GM23248 (cell line): ENCODE data around the gene CD8B2. TPM values are rescaled to one million over a fixed set of nuclear protein-coding genes. Genes with fewer than 3 reads are reported as not detected.

Experiments
- DNase-seq: peaks from one replicate; pipeline ENCODE4 v3.0.0-alpha.2; 2015
- H2AFZ ChIP-seq: fragments of 200-600 bp; sonication (generic); 2 replicates; pipeline ENCODE4 v1.6.1; 2016; ENCODE audit warnings: antibody characterized with exemption
- H3F3A ChIP-seq: fragments of 200-600 bp; sonication (generic); 2 replicates; pipeline ENCODE4 v1.6.1; 2016; ENCODE audit warnings: mild to moderate bottlenecking, antibody characterized with exemption, mixed run types; ENCODE audit not compliant: insufficient read depth
- H3K27ac ChIP-seq: fragments of 200-600 bp; sonication (generic); 2 replicates; pipeline ENCODE4 v1.5.1; 2016; ENCODE audit warnings: mild to moderate bottlenecking
- H3K27me3 ChIP-seq: fragments of 200-600 bp; sonication (generic); replicated peaks from 2 replicates; pipeline ENCODE4 v1.6.1; 2016; ENCODE audit warnings: mild to moderate bottlenecking; ENCODE audit not compliant: insufficient read depth
- H3K36me3 ChIP-seq: fragments of 200-600 bp; sonication (generic); 2 replicates; pipeline ENCODE4 v1.6.1; 2016; ENCODE audit warnings: low read depth, mild to moderate bottlenecking
- H3K4me1 ChIP-seq: fragments of 200-600 bp; sonication (generic); 2 replicates; pipeline ENCODE4 v1.6.1; 2016; ENCODE audit warnings: mild to moderate bottlenecking; ENCODE audit not compliant: insufficient read depth
- H3K4me2 ChIP-seq: fragments of 200-600 bp; sonication (generic); one replicate; pipeline ENCODE4 v1.6.1; 2016; ENCODE audit warnings: mild to moderate bottlenecking; ENCODE audit not compliant: unreplicated experiment
- H3K4me3 ChIP-seq: fragments of 200-600 bp; sonication (generic); 2 replicates; pipeline ENCODE4 v1.5.1; 2016; ENCODE audit warnings: mild to moderate bottlenecking
- H3K79me2 ChIP-seq: fragments of 200-600 bp; sonication (generic); 2 replicates; pipeline ENCODE4 v1.6.1; 2016; ENCODE audit warnings: mild to moderate bottlenecking; ENCODE audit not compliant: insufficient read depth
- H3K9ac ChIP-seq: fragments of 200-600 bp; sonication (generic); 2 replicates; pipeline ENCODE4 v1.6.1; 2016; ENCODE audit warnings: mild to moderate bottlenecking
- H3K9me2 ChIP-seq: fragments of 200-600 bp; sonication (generic); 2 replicates; pipeline ENCODE4 v1.6.1; 2016; ENCODE audit warnings: mixed run types, mild to moderate bottlenecking, moderate library complexity; ENCODE audit not compliant: insufficient read depth
- H3K9me3 ChIP-seq: fragments of 200-600 bp; sonication (generic); one replicate; pipeline ENCODE4 v1.6.1; 2017; ENCODE audit warnings: low read depth
- H4K20me1 ChIP-seq: fragments of 200-600 bp; sonication (generic); 2 replicates; pipeline ENCODE4 v1.6.0; 2016; ENCODE audit not compliant: insufficient read depth
- EZH2 ChIP-seq: fragments of 200-600 bp; sonication (generic); IDR thresholded peaks from 2 replicates; pipeline ENCODE4 v1.6.1; 2018; ENCODE audit warnings: antibody characterized with exemption, mild to moderate bottlenecking; ENCODE audit not compliant: insufficient read depth, poor library complexity, severe bottlenecking
- EZH2phosphoT487 ChIP-seq: fragments of 200-600 bp; sonication (generic); IDR thresholded peaks from 2 replicates; pipeline ENCODE4 v1.6.1; 2018; ENCODE audit warnings: antibody characterized with exemption, moderate library complexity, mild to moderate bottlenecking, low read depth; ENCODE audit not compliant: insufficient read depth
- WGBS, 2 experiments: methylation state at CpG; one replicate each; pipeline ENCODE4 v1.1.6; 2015 to 2017; ENCODE audit warnings: low lambda C conversion rate in 2 of 2, low coverage in 1 of 2; ENCODE audit errors: missing lambda C conversion rate in 2 of 2; 5-methylcytosine and 5-hydroxymethylcytosine counted together
- in situ Hi-C: fragments of 300-500 bp; cut with MboI; formaldehyde crosslinking; loops from 2 replicates; pipeline ENCODE4 v1.15.0; 2020
- polyA plus RNA-seq: library from polyadenylated mRNA; unstranded; fragments of >200 nt; fragmentation: Nextera tagmentation; extraction: Ambion mirVana; gene quantifications from 2 replicates; pipeline ENCODE4 v1.2.1, GENCODE V29; 2016
- total RNA-seq: library from RNA; depleted of rRNA; stranded (reverse); fragments of >200 nt; shearing (Covaris generic); gene quantifications from 2 replicates; pipeline ENCODE4 v1.2.3, GENCODE V29; 2014

CD8B2 gene
- total and polyA plus RNA-seq, 2 experiments from 2014 or later, result not detected

DNA sequence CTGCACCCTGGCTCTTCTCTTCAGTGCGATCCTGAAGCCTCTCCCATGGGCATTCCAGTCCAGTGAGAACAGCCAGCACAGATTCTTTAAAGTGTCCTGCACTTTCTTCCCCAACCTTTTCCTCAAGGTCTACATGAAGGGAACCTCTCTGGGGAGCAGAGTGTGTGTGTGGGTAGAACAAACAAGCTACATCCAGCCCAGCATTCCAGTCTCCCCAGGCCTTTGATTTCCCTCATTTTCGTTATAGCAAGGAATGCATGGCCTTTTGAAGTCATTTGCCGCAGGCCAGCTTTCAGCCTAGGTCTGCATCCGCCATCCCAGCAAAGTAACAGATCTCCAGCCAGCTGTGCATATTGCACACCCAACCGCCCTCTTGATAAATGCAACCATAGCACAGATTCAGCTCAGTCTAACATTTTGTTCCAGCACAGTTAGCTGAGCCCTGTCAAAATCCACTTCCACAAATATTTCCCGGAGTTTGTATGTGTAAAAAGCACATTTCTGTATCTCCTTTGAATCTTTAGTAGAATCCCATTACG lies 44.6 kb downstream of the CD8B2 start:
- H3F3A ChIP-seq, result no peaks in the 10 kb centered on the region
- DNase-seq, result no peak
- in situ Hi-C loops, result loop anchor here (25.0 kb wide), 1 partner anchor 419 kb away; no protein-coding TSS in a partner anchor

DNA sequence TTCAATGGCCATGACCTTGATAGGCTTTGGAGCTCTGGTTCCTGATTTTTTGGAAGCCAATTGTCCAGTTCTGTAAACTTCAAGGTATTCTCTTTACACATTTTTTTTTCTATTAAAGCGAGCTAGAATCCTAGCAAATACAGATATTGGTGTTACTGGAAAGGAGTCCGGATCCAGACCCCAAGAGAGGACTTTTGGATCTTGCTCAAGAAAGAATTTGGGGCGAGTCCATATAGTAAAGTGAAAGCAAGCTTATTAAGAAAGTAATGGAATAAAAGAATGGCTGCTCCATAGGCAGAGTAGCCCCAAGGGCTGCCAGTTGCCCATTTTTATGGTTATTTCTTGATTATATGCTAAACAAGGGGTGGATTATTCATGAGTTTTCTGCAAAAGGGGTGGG lies 45.1 kb downstream of the CD8B2 start:
- no peaks in the 10 kb centered on the region for H3K36me3 ChIP-seq
- WGBS, 2 experiments, result 50 to 53% methylated on average over 3 of the region's 3 CpGs
- no peaks in the 10 kb centered on the region for H3K4me1 ChIP-seq
- in situ Hi-C loops, result loop anchor here (25.0 kb wide), 1 partner anchor 420 kb away; no protein-coding TSS in a partner anchor
- no peak overlapping the region for H3K27ac ChIP-seq
- peaks cover 6% of the 10 kb centered on the region for H3K27me3 ChIP-seq
- no peaks in the 10 kb centered on the region for H3K9me2 ChIP-seq
- no peaks in the 10 kb centered on the region for H3F3A ChIP-seq
- no peak overlapping the region for H3K4me3 ChIP-seq
- no peaks in the 10 kb centered on the region for H3K79me2 ChIP-seq
- TF ChIP-seq EZH2phosphoT487, result no peak
- no peak for TF ChIP-seq EZH2
- H3K4me2 ChIP-seq, result no peak overlapping the region
- H3K9ac ChIP-seq, result no peak overlapping the region
- no peaks in the 10 kb centered on the region for H4K20me1 ChIP-seq
- no peaks in the 10 kb centered on the region for H3K9me3 ChIP-seq
- no peak for DNase-seq
- H2AFZ ChIP-seq, result no peak overlapping the region

More for the DNA sequence above, 44.6 kb downstream of the CD8B2 start:
- Histone ChIP-seq H3K4me1 (no peaks in the 10 kb centered on the region), H3K9me3 (no peaks in the 10 kb centered on the region), H3K4me3 (no peak overlapping the region), H4K20me1 (no peaks in the 10 kb centered on the region), H3K36me3 (no peaks in the 10 kb centered on the region), H3K9ac (no peak overlapping the region), H3K27me3 (peaks cover 6% of the 10 kb centered on the region), H3K79me2 (no peaks in the 10 kb centered on the region), H3K9me2 (no peaks in the 10 kb centered on the region), H3K27ac (no peak overlapping the region), H3K4me2 (no peak overlapping the region), H2AFZ (no peak overlapping the region)
- 53 to 59% methylated on average over 7 of the region's 7 CpGs for WGBS, 2 experiments
- TF ChIP-seq EZH2 (no peak), EZH2phosphoT487 (no peak)

DNA sequence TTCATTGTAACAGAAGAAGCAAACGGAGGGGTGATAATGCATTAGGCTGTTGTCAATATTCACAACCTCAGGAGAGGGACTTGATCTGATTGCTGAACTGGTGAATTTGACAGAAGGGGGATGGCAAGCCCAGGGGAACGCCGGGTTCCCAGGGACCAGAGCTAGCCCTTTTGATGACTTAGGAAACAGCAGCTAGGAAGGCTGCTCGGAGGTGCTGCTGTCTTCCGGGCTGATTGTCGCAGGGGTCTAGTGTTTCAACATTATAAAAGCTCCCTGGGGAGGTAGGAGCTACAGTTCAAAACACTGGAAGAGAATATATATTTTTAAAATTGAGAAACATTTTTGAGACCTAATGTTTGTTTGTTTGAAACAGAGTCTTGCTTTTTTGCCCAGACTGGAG lies 47.3 kb downstream of the CD8B2 start:
- no peak overlapping the region for H3K27ac ChIP-seq
- no peak overlapping the region for H2AFZ ChIP-seq
- H4K20me1 ChIP-seq, result no peaks in the 10 kb centered on the region
- TF ChIP-seq EZH2, result no peak
- TF ChIP-seq EZH2phosphoT487, result no peak
- H3K79me2 ChIP-seq, result no peaks in the 10 kb centered on the region
- H3K4me1 ChIP-seq, result no peaks in the 10 kb centered on the region
- no peaks in the 10 kb centered on the region for H3K36me3 ChIP-seq
- no peak overlapping the region for H3K4me3 ChIP-seq
- H3K27me3 ChIP-seq, result peaks cover 11% of the 10 kb centered on the region
- H3K9me2 ChIP-seq, result no peaks in the 10 kb centered on the region
- H3K9me3 ChIP-seq, result no peaks in the 10 kb centered on the region
- in situ Hi-C loops, result loop anchor here (25.0 kb wide), 1 partner anchor 422 kb away; no protein-coding TSS in a partner anchor
- 52 to 53% methylated on average over 6 of the region's 6 CpGs for WGBS, 2 experiments
- no peak for DNase-seq
- H3K9ac ChIP-seq, result no peak overlapping the region
- H3K4me2 ChIP-seq, result no peak overlapping the region
- H3F3A ChIP-seq, result no peaks in the 10 kb centered on the region

DNA sequence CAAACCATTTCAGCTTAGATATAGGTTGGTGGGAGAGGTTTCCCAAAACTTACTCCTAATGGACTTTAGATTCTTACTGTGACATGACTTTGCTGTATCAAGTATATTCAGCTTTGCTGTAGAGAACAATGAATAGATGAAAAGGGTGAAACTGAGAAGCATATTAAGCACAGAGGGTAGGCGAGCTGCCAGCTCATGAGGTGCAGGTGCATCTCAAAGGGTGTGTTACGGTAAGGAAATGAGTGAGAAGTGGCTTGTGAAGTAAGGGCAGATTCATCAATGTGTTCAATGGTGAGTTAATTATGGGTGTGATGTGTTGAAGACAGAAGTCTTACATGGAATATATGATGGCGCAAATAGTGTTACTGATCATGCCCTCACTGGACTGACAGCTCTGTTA lies 49.3 kb downstream of the CD8B2 start:
- no peaks in the 10 kb centered on the region for H3K9me3 ChIP-seq
- no peaks in the 10 kb centered on the region for H4K20me1 ChIP-seq
- no peaks in the 10 kb centered on the region for H3K4me1 ChIP-seq
- DNase-seq, result no peak
- no peak overlapping the region for H2AFZ ChIP-seq
- H3K36me3 ChIP-seq, result no peaks in the 10 kb centered on the region
- no peaks in the 10 kb centered on the region for H3F3A ChIP-seq
- in situ Hi-C loops, result loop anchor here (25.0 kb wide), 1 partner anchor 424 kb away; no protein-coding TSS in a partner anchor
- no peaks in the 10 kb centered on the region for H3K9me2 ChIP-seq
- peaks cover 21% of the 10 kb centered on the region for H3K27me3 ChIP-seq
- H3K9ac ChIP-seq, result no peak overlapping the region
- 70 to 75% methylated on average over 3 of the region's 3 CpGs for WGBS, 2 experiments
- H3K79me2 ChIP-seq, result no peaks in the 10 kb centered on the region
- H3K4me3 ChIP-seq, result no peak overlapping the region
- H3K27ac ChIP-seq, result no peak overlapping the region
- H3K4me2 ChIP-seq, result no peak overlapping the region
- TF ChIP-seq EZH2, result no peak
- no peak for TF ChIP-seq EZH2phosphoT487

DNA sequence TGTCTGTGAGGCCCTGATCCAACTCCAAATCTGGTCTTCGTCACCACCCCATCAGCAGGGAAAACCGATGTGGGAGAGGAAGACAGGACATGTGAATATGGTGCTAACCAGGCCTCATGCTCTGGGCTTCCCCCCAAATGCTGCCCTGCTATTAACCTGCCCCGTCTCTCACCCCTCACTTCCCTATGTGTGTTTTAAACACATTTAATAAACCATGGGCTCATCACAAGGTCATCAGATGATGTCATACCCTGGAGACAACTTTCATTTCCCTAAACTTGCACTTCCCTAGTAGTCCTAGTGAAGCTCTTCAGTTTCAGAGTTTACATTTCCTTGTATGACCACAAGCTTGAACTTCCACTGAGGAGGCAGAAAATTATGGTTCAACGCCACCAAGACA lies 49.9 kb downstream of the CD8B2 start:
- in situ Hi-C loops, result loop anchor here (25.0 kb wide), 1 partner anchor 425 kb away; no protein-coding TSS in a partner anchor
- Histone ChIP-seq H3K4me2 (no peak overlapping the region), H3K79me2 (no peaks in the 10 kb centered on the region), H3K9me2 (no peaks in the 10 kb centered on the region), H3K27me3 (peaks cover 25% of the 10 kb centered on the region), H3K9ac (no peak overlapping the region), H4K20me1 (no peaks in the 10 kb centered on the region), H3F3A (no peaks in the 10 kb centered on the region), H3K36me3 (no peaks in the 10 kb centered on the region), H3K4me1 (no peaks in the 10 kb centered on the region), H3K4me3 (no peak overlapping the region), H3K27ac (no peak overlapping the region), H2AFZ (no peak overlapping the region), H3K9me3 (no peaks in the 10 kb centered on the region)
- TF ChIP-seq EZH2, result no peak
- TF ChIP-seq EZH2phosphoT487, result no peak
- no peak for DNase-seq
- 18 to 20% methylated on average over 4 of the region's 4 CpGs for WGBS, 2 experiments
